Caco-2 (cell line): ENCODE data around the gene CPED1. TPM values are rescaled to one million over a fixed set of nuclear protein-coding genes. Genes with fewer than 3 reads are reported as not detected.

ENCODE experiments used
- BruUV-seq: library from RNA; stranded (reverse); fragments of 400-500 nt; replicated peaks from 2 replicates; lab custom pipeline; 2021; lab: Mats Ljungman, UMichigan
- CTCF ChIA-PET: fragments of 300-600 bp; sonication (Branson Sonifier 250); formaldehyde crosslinking; loops from one replicate; lab custom pipeline; 2022; ENCODE audit warnings: antibody characterized with exemption; lab: Charles Lee
- POLR2A ChIA-PET: fragments of 300-600 bp; sonication (Branson Sonifier 250); formaldehyde crosslinking; loops from one replicate; lab custom pipeline; 2022; ENCODE audit warnings: antibody characterized with exemption; lab: Charles Lee
- DNase-seq, 2 experiments: peaks; one replicate each; pipeline versions ENCODE4 v3.0.0 to v3.0.0-alpha.2; 2020 to 2022
- H3K27me3 ChIP-seq: replicated peaks from 2 replicates; pipeline ENCODE4 v1.6.0; 2011; ENCODE audit warnings: low read length; ENCODE audit not compliant: control insufficient read depth, insufficient read depth
- H3K36me3 ChIP-seq: 2 replicates; pipeline ENCODE4 v1.5.1; 2011; ENCODE audit warnings: low read length; ENCODE audit not compliant: control insufficient read depth, insufficient read depth
- H3K4me1 ChIP-seq: fragments of 250-450 bp; sonication (Bioruptor Pico); 2 replicates; pipeline ENCODE4 v1.5.1; 2020; ENCODE audit warnings: mild to moderate bottlenecking
- H3K4me3 ChIP-seq: 2 replicates; pipeline ENCODE4 v1.5.1; 2011; ENCODE audit warnings: low read depth, mild to moderate bottlenecking, control low read depth, low read length
- H3K9me3 ChIP-seq: fragments of 250-450 bp; sonication (Bioruptor Pico); 2 replicates; pipeline ENCODE4 v1.5.1; 2020; ENCODE audit warnings: mild to moderate bottlenecking, moderate library complexity
- H3K27ac Mint-ChIP-seq: one replicate; pipeline ENCODE4 v1.8.0; 2022; ENCODE audit warnings: mixed read lengths; ENCODE audit not compliant: unreplicated experiment
- H3K27me3 Mint-ChIP-seq: one replicate; pipeline ENCODE4 v1.8.0; 2022; ENCODE audit warnings: mixed read lengths; ENCODE audit not compliant: insufficient read depth, unreplicated experiment
- H3K36me3 Mint-ChIP-seq: one replicate; pipeline ENCODE4 v1.8.0; 2022; ENCODE audit warnings: mild to moderate bottlenecking, mixed read lengths; ENCODE audit not compliant: insufficient read depth, unreplicated experiment
- H3K4me1 Mint-ChIP-seq: one replicate; pipeline ENCODE4 v1.8.0; 2022; ENCODE audit warnings: low read depth, mixed read lengths; ENCODE audit not compliant: unreplicated experiment
- H3K4me3 Mint-ChIP-seq: one replicate; pipeline ENCODE4 v1.8.0; 2022; ENCODE audit warnings: mild to moderate bottlenecking, moderate library complexity, mixed read lengths; ENCODE audit not compliant: unreplicated experiment
- H3K9me3 Mint-ChIP-seq: one replicate; pipeline ENCODE4 v1.8.0; 2022; ENCODE audit warnings: mixed read lengths; ENCODE audit not compliant: unreplicated experiment
- intact Hi-C: fragments of 100-400 bp; cut with micrococcal nuclease; formaldehyde crosslinking; loops from one replicate; pipeline ENCODE4 v1.10.0; 2022; ENCODE audit not compliant: unreplicated experiment
- total RNA-seq: library from RNA; stranded (reverse); gene quantifications from 2 replicates; pipeline ENCODE4 v1.2.3, GENCODE V29; 2022
- TF ChIP-seq, protein P1 (sequence below), 2 experiments: fragments of 200-600 bp in 1 of 2; IDR thresholded peaks; 1 replicate in 1 of 2; 2 replicates in 1 of 2; pipeline versions ENCODE4 v1.5.1 to v1.8.0; 2011 to 2022; ENCODE audit warnings: antibody characterized with exemption in 1 of 2, control low read depth in 1 of 2, inconsistent platforms in 1 of 2, low read depth in 1 of 2, low read length in 1 of 2, mild to moderate bottlenecking in 1 of 2, moderate library complexity in 1 of 2; ENCODE audit not compliant: insufficient read depth in 1 of 2, severe bottlenecking in 1 of 2, unreplicated experiment in 1 of 2

Gene CPED1
- total RNA-seq, 1 experiment from 2014 or later, result 0.23 TPM

DNA sequence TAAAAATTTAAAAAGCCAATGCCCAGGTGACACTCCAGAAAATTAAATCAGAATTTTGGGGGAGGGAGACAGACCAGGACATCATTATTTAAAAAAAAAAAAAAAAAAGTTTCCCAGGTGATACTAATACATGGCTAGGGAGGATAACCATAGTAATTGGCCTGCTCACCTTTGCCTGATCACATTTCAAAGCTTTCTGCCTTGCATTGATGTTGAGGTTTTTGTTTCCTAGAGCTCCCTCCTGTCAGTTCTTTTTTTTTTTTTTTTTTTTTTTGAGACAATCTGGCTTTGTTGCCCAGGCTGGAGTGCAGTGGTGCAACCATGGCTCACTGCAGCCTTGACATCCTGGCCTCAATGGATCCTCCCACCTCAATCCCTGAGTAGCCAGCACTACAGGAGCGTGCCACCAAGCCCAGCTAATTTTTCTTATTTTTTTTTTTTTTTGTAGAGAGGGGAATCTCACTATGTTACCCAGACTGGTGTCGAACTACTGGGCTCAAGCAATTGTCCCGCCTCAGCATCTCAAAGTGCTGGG, 38.1 kb downstream of the CPED1 start:
- TF ChIP-seq, protein P1, sequence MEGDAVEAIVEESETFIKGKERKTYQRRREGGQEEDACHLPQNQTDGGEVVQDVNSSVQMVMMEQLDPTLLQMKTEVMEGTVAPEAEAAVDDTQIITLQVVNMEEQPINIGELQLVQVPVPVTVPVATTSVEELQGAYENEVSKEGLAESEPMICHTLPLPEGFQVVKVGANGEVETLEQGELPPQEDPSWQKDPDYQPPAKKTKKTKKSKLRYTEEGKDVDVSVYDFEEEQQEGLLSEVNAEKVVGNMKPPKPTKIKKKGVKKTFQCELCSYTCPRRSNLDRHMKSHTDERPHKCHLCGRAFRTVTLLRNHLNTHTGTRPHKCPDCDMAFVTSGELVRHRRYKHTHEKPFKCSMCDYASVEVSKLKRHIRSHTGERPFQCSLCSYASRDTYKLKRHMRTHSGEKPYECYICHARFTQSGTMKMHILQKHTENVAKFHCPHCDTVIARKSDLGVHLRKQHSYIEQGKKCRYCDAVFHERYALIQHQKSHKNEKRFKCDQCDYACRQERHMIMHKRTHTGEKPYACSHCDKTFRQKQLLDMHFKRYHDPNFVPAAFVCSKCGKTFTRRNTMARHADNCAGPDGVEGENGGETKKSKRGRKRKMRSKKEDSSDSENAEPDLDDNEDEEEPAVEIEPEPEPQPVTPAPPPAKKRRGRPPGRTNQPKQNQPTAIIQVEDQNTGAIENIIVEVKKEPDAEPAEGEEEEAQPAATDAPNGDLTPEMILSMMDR (IDR thresholded peaks at IDR 0.05; ENCODE audit: insufficient read depth in 1 of 2, low read depth in 1 of 2, low read length in 1 of 2, severe bottlenecking in 1 of 2, unreplicated experiment in 1 of 2), result no peak

DNA sequence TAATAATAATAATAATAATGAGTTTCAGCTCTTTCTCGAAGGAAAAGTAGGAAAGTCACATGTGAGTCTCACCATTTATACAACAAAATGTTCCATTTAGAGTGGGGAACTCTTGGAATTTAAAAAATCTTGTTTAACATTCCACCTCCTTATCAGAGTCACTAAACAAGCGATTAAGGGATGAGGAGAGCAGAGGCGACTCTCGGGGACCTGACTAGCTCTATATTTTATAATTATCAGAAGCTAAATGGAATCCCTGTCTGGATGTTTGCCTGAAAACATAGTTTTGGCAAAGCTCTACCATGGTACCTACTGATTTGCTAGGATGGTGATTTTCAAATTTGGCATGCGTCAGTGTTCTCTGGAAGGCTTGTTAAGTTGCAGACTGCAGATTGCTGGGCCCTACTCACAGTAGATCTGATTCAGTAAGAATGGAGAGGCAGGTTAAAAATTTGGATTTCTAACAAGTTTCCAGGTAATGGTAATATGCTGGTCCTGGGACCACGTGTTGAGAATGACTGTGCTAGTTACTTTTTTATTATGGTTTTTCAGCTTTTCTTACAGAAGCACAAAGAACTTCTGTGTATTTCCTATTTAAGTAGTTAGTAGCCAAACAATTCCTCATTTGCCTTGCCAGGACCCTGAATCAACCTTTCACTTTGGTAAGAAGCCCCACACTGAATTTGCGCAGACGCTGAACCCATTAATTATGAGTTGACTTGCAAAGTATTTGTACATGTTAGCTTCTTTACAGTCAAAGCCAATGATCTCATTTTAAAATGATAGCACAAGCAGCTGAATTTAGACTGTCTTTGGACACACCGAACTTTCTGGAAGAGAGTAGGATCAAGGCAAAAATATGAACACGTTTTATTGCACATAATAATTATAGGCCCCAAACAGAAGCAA, 39.5 kb downstream of the CPED1 start:
- BruUV-seq, result no TSS peak
- Histone ChIP-seq H3K9me3 (0 out of 2 replicates have a peak, but pooled peaks cover 5% of the 10 kb centered on the region), H3K4me1 (peaks cover 41% of the 10 kb centered on the region), H3K4me3 (no peak overlapping the region), H3K27me3 (no peaks in the 10 kb centered on the region), H3K36me3 (no peaks in the 10 kb centered on the region)
- H3K27ac Mint-ChIP-seq, result peak overlapping the region; percentile 82
- no peaks in the 10 kb centered on the region for H3K27me3 Mint-ChIP-seq
- H3K4me3 Mint-ChIP-seq, result peak overlapping the region; percentile 43
- peaks cover 27% of the 10 kb centered on the region for H3K4me1 Mint-ChIP-seq
- H3K36me3 Mint-ChIP-seq, result no peaks in the 10 kb centered on the region
- H3K9me3 Mint-ChIP-seq, result peaks cover 13% of the 10 kb centered on the region
- POLR2A ChIA-PET, result interaction anchor here (0.5 kb wide), 1 partner anchor 78 kb away, joined by 6 read pairs; the partner anchor contains the start of gene ING3
- TF ChIP-seq, protein P1 (IDR thresholded peaks at IDR 0.05; ENCODE audit: insufficient read depth in 1 of 2, low read depth in 1 of 2, low read length in 1 of 2, severe bottlenecking in 1 of 2, unreplicated experiment in 1 of 2), result no peak
- DNase-seq, result peak; percentile 23 to 38
- CTCF ChIA-PET, result no interaction called here
- intact Hi-C loops, result loop anchor here (5.0 kb wide), 2 partner anchors 41 to 76 kb away; partner anchors contain the start of genes CPED1 and ING3

More for the DNA sequence above, 38.1 kb downstream of the CPED1 start:
- no peak overlapping the region for H3K4me3 ChIP-seq
- H3K4me1 ChIP-seq, result peaks cover 41% of the 10 kb centered on the region
- no peak for DNase-seq
- H3K27ac Mint-ChIP-seq, result peak overlapping the region; percentile 82
- H3K27me3 Mint-ChIP-seq, result no peaks in the 10 kb centered on the region
- ChIA-PET POLR2A (no interaction called here), CTCF (interaction anchor here (0.6 to 0.7 kb wide), 2 partner anchors 23 to 38 kb away, joined by 3 to 4 read pairs; partner anchors contain the start of gene CPED1)
- H3K9me3 ChIP-seq, result 0 out of 2 replicates have a peak, but pooled peaks cover 5% of the 10 kb centered on the region
- no peak overlapping the region for H3K4me3 Mint-ChIP-seq
- H3K27me3 ChIP-seq, result no peaks in the 10 kb centered on the region
- no TSS peak for BruUV-seq
- H3K9me3 Mint-ChIP-seq, result peaks cover 13% of the 10 kb centered on the region
- no peaks in the 10 kb centered on the region for H3K36me3 ChIP-seq
- peaks cover 30% of the 10 kb centered on the region for H3K4me1 Mint-ChIP-seq
- intact Hi-C loops, result loop anchor here (5.0 kb wide), 2 partner anchors 39 to 74 kb away; partner anchors contain the start of genes CPED1 and ING3
- H3K36me3 Mint-ChIP-seq, result no peaks in the 10 kb centered on the region

DNA sequence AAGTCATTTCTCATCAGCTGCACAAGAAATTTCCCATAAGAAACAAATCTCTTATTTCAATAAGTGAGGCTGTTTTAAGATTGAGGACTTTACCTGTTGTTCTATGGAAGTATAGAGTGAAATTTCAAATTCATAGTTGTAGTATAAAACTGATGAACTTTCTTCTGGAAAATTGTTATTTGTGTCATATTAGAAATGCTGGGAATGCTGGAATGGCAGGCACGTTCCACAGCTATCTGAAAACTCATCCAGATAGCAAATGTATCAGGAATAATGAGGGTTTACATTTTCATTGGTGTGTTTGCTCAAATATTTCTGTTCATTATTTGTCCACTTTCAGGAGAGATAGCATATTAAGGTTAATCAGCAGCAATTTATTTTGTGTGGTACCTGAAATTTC, 40.8 kb downstream of the CPED1 start:
- intact Hi-C loops, result loop anchor here (5.0 kb wide), 2 partner anchors 42 to 77 kb away; partner anchors contain the start of genes CPED1 and ING3
- ChIA-PET CTCF (no interaction called here), POLR2A (no interaction called here)
- Histone ChIP-seq H3K36me3 (no peaks in the 10 kb centered on the region), H3K9me3 (0 out of 2 replicates have a peak, but pooled peaks cover 5% of the 10 kb centered on the region), H3K27me3 (no peaks in the 10 kb centered on the region), H3K4me3 (no peak overlapping the region), H3K4me1 (peaks cover 28% of the 10 kb centered on the region)
- no TSS peak for BruUV-seq
- DNase-seq, result no peak
- Mint-ChIP-seq H3K4me1 (peaks cover 17% of the 10 kb centered on the region), H3K27me3 (no peaks in the 10 kb centered on the region), H3K9me3 (peaks cover 13% of the 10 kb centered on the region), H3K4me3 (no peak overlapping the region), H3K27ac (no peak overlapping the region), H3K36me3 (no peaks in the 10 kb centered on the region)
- TF ChIP-seq, protein P1 (IDR thresholded peaks at IDR 0.05; ENCODE audit: insufficient read depth in 1 of 2, low read depth in 1 of 2, low read length in 1 of 2, severe bottlenecking in 1 of 2, unreplicated experiment in 1 of 2), result no peak
